IMR-90 (cell line): ENCODE data around the gene SLC5A7. TPM values are rescaled to one million over a fixed set of nuclear protein-coding genes. Genes with fewer than 3 reads are reported as not detected.

ENCODE experiments used
- ATAC-seq: fragments of 200-7000 bp; cut with Tn5 transposase; 2 replicates; pipeline ENCODE4 v1.9.1; 2020; ENCODE audit warnings: low read depth, mild to moderate bottlenecking, moderate library complexity
- BruUV-seq: library from RNA; stranded (reverse); fragments of 400-500 nt; replicated peaks from 2 replicates; lab custom pipeline; 2021; lab: Mats Ljungman, UMichigan
- CTCF ChIA-PET: fragments of 300-600 bp; formaldehyde crosslinking; extraction: SDS; loops from one replicate; lab custom pipeline; 2021; ENCODE audit warnings: antibody characterized with exemption; lab: Yijun Ruan, JAX
- POLR2A ChIA-PET: fragments of 300-600 bp; sonication (Branson Sonifier 250); formaldehyde crosslinking; loops from one replicate; lab custom pipeline; 2022; ENCODE audit warnings: antibody characterized with exemption; ENCODE audit not compliant: unreplicated experiment; lab: Charles Lee
- DNase-seq: peaks from one replicate; pipeline ENCODE4 v3.0.0; 2013
- H2AFZ ChIP-seq: replicated peaks from 2 replicates; pipeline ENCODE3; 2013; ENCODE audit warnings: low read length, mild to moderate bottlenecking; ENCODE audit not compliant: poor library complexity
- H2AK5ac ChIP-seq: 2 replicates; pipeline ENCODE4 v1.6.1; 2013; ENCODE audit warnings: low read depth, low read length, inconsistent platforms
- H2AK9ac ChIP-seq: replicated peaks from 2 replicates; pipeline ENCODE3; 2013; ENCODE audit warnings: mild to moderate bottlenecking, low read depth, low read length, moderate library complexity; ENCODE audit not compliant: poor library complexity
- H2BK120ac ChIP-seq: 2 replicates; pipeline ENCODE4 v1.6.1; 2013; ENCODE audit warnings: low read depth, low read length, inconsistent platforms
- H2BK15ac ChIP-seq: 3 replicates; pipeline ENCODE4 v1.6.1; 2013; ENCODE audit warnings: low read depth, low read length, inconsistent platforms
- H2BK20ac ChIP-seq: 2 replicates; pipeline ENCODE4 v1.6.1; 2013; ENCODE audit warnings: low read depth, mild to moderate bottlenecking, inconsistent platforms, low read length, moderate library complexity
- H2BK5ac ChIP-seq: 2 replicates; pipeline ENCODE4 v1.6.1; 2013; ENCODE audit warnings: mild to moderate bottlenecking, low read depth, low read length, inconsistent platforms; ENCODE audit not compliant: poor library complexity, severe bottlenecking
- H3K14ac ChIP-seq: replicated peaks from 2 replicates; pipeline ENCODE4 v1.6.1; 2013; ENCODE audit warnings: low read depth, low read length, inconsistent platforms
- H3K18ac ChIP-seq: 2 replicates; pipeline ENCODE4 v1.6.1; 2013; ENCODE audit warnings: low read depth, low read length, control low read depth
- H3K23ac ChIP-seq: 2 replicates; pipeline ENCODE4 v1.6.1; 2013; ENCODE audit warnings: low read depth, low read length, inconsistent platforms
- H3K27ac ChIP-seq: 2 replicates; pipeline ENCODE4 v1.5.1; 2013; ENCODE audit warnings: mild to moderate bottlenecking, control low read depth, low read length; ENCODE audit not compliant: insufficient read depth
- H3K27me3 ChIP-seq: 2 replicates; pipeline ENCODE4 v1.6.1; 2013; ENCODE audit warnings: low read length; ENCODE audit not compliant: control insufficient read depth, insufficient read depth
- H3K36me3 ChIP-seq: 2 replicates; pipeline ENCODE4 v1.6.1; 2013; ENCODE audit warnings: low read length, mixed read lengths; ENCODE audit not compliant: control insufficient read depth, insufficient read depth
- H3K4ac ChIP-seq: 2 replicates; pipeline ENCODE4 v1.6.1; 2013; ENCODE audit warnings: low read depth, low read length, inconsistent platforms
- H3K4me1 ChIP-seq: 2 replicates; pipeline ENCODE4 v1.6.1; 2013; ENCODE audit warnings: low read length, mixed read lengths; ENCODE audit not compliant: control insufficient read depth, insufficient read depth
- H3K4me2 ChIP-seq: 2 replicates; pipeline ENCODE4 v1.6.1; 2013; ENCODE audit warnings: low read depth, mild to moderate bottlenecking, control low read depth, low read length, moderate library complexity
- H3K4me3 ChIP-seq: 2 replicates; pipeline ENCODE4 v1.5.1; 2013; ENCODE audit warnings: low read depth, mild to moderate bottlenecking, control low read depth, low read length, moderate library complexity; ENCODE audit not compliant: insufficient read depth
- H3K56ac ChIP-seq: 2 replicates; pipeline ENCODE4 v1.6.1; 2013; ENCODE audit warnings: low read length, inconsistent platforms; ENCODE audit not compliant: insufficient read depth; ENCODE audit errors: extremely low read depth
- H3K79me1 ChIP-seq, 2 experiments: 2 replicates each; pipeline ENCODE4 v1.6.1; 2013; ENCODE audit warnings: low read length in 2 of 2, inconsistent platforms in 1 of 2, low read depth in 1 of 2
- H3K9ac ChIP-seq: 2 replicates; pipeline ENCODE4 v1.6.1; 2013; ENCODE audit warnings: low read depth, low read length, control low read depth
- H3K9me1 ChIP-seq: 2 replicates; pipeline ENCODE4 v1.6.1; 2013; ENCODE audit warnings: low read length, inconsistent platforms; ENCODE audit not compliant: insufficient read depth
- H3K9me3 ChIP-seq: 2 replicates; pipeline ENCODE4 v1.6.1; 2013; ENCODE audit warnings: low read length; ENCODE audit not compliant: control insufficient read depth, insufficient read depth
- H4K20me1 ChIP-seq: 2 replicates; pipeline ENCODE4 v1.6.1; 2013; ENCODE audit warnings: low read length, inconsistent platforms; ENCODE audit not compliant: insufficient read depth
- H4K5ac ChIP-seq: 2 replicates; pipeline ENCODE4 v1.6.1; 2013; ENCODE audit warnings: mild to moderate bottlenecking, low read depth, low read length, control low read depth
- H4K8ac ChIP-seq, 2 experiments: 2 replicates each; pipeline ENCODE4 v1.6.1; 2013; ENCODE audit warnings: low read depth in 2 of 2, low read length in 2 of 2, control low read depth in 1 of 2, inconsistent platforms in 1 of 2
- H4K91ac ChIP-seq: 2 replicates; pipeline ENCODE4 v1.6.1; 2013; ENCODE audit warnings: low read depth, low read length, inconsistent platforms; ENCODE audit not compliant: insufficient read depth
- FOS ChIP-seq: fragments of 150-350 bp; IDR thresholded peaks from 2 replicates; pipeline ENCODE4 v1.6.1; 2016; ENCODE audit warnings: low read depth, low read length
- MAFK ChIP-seq: IDR thresholded peaks from 2 replicates; pipeline ENCODE4 v1.6.1; 2012; ENCODE audit warnings: low read depth, low read length, improper control_type of control experiment
- MAZ ChIP-seq: IDR thresholded peaks from 2 replicates; pipeline ENCODE4 v1.6.1; 2012; ENCODE audit warnings: low read depth, mild to moderate bottlenecking, low read length, improper control_type of control experiment, moderate library complexity, borderline replicate concordance
- RCOR1 ChIP-seq: IDR thresholded peaks from 2 replicates; pipeline ENCODE4 v1.6.1; 2012; ENCODE audit warnings: mild to moderate bottlenecking, low read length, improper control_type of control experiment; ENCODE audit not compliant: insufficient replicate concordance
- RFX5 ChIP-seq: IDR thresholded peaks from 2 replicates; pipeline ENCODE4 v1.8.0; 2012; ENCODE audit warnings: low read depth, mild to moderate bottlenecking, low read length, moderate library complexity
- SMC3 ChIP-seq: fragments of 150-350 bp; IDR thresholded peaks from 2 replicates; pipeline ENCODE4 v1.6.1; 2016; ENCODE audit warnings: low read depth, mild to moderate bottlenecking, antibody characterized with exemption, low read length, moderate library complexity
- WGBS, 2 experiments: methylation state at CpG; one replicate each; pipeline versions ENCODE4 v1.1.5 to v1.1.7; 2013; ENCODE audit warnings: missing lambda C conversion rate in 2 of 2; ENCODE audit not compliant: insufficient read length in 1 of 2; ENCODE audit errors: extremely low coverage in 2 of 2; 5-methylcytosine and 5-hydroxymethylcytosine counted together
- dilution Hi-C: fragments of 300-500 bp; cut with HindIII; formaldehyde crosslinking; loops from one replicate; pipeline ENCODE4 v1.14.3; 2018; ENCODE audit warnings: low sequenced_read_pairs; ENCODE audit not compliant: unreplicated experiment
- in situ Hi-C: fragments of 300-500 bp; cut with MboI; formaldehyde crosslinking; loops from 3 replicates; pipeline ENCODE4 v1.14.3; 2019; ENCODE audit warnings: low sequenced_read_pairs, inconsistent platforms, mixed read lengths
- intact Hi-C: fragments of 100-400 bp; cut with micrococcal nuclease; formaldehyde crosslinking; loops from 2 replicates; pipeline ENCODE4 v1.10.0; 2022
- polyA plus RNA-seq, 3 experiments: library from polyadenylated mRNA; depleted of rRNA; stranded (reverse); fragments of >200 nt; gene quantifications; 2 replicates each; pipeline ENCODE4 v1.2.3, GENCODE V29; 2012; ENCODE audit warnings: low replicate concordance in 1 of 3
- total RNA-seq: library from RNA; depleted of rRNA; stranded (reverse); fragments of >200 nt; gene quantifications from 2 replicates; pipeline ENCODE4 v1.2.3, GENCODE V29; 2012
- TF ChIP-seq, protein P1 (sequence below): fragments of 150-350 bp; IDR thresholded peaks from 2 replicates; pipeline ENCODE4 v1.6.1; 2017; ENCODE audit warnings: mild to moderate bottlenecking, antibody characterized with exemption, low read length, low read depth
- TF ChIP-seq, protein P2 (sequence below): conservative IDR thresholded peaks from 2 replicates; pipeline ENCODE4 v1.5.1; 2012; ENCODE audit warnings: mild to moderate bottlenecking, low read depth, low read length, improper control_type of control experiment

Gene SLC5A7
- total and polyA plus RNA-seq, 2 of the 4 experiments (the other 2 are of a cell fraction), result not detected

DNA sequence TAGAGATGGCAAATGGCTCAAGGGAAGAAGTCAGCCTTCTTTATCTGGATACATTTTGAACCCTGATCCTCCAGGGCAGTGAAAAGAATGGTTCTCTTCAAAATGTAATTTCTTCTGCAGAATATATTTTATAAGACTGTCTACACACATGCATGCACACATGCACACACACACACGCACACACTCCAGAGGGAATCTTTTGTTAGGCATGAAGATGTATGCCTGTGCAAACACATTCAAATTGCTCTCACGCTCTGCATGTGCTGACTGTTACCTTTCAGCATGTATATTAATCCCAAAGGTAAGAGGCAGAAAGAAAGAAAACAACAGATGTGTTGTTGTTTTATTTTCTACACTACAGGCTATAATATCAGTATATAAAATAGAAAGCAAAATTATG, 43.2 kb downstream of the SLC5A7 start:
- CTCF ChIA-PET, result no interaction called here

More for the DNA sequence above, 43.2 kb downstream of the SLC5A7 start:
- Histone ChIP-seq H3K18ac (no peak overlapping the region), H3K36me3 (no peaks in the 10 kb centered on the region), H4K91ac (no peak overlapping the region), H3K79me1 (no peaks in the 10 kb centered on the region), H4K8ac (no peak overlapping the region), H2BK20ac (no peak overlapping the region), H3K14ac (no peak overlapping the region), H3K9me1 (no peaks in the 10 kb centered on the region), H3K4me2 (no peak overlapping the region), H3K4me1 (no peaks in the 10 kb centered on the region), H3K27ac (no peak overlapping the region), H3K4ac (no peak overlapping the region), H2AFZ (no peak overlapping the region), H4K5ac (no peak overlapping the region), H3K9ac (no peak overlapping the region), H2AK9ac (no peak overlapping the region), H4K20me1 (no peaks in the 10 kb centered on the region), H2BK120ac (no peak overlapping the region), H2AK5ac (no peak overlapping the region), H3K27me3 (no peaks in the 10 kb centered on the region), H2BK15ac (no peak overlapping the region), H3K56ac (no peak overlapping the region), H3K9me3 (no peaks in the 10 kb centered on the region; the same call in 1 of the 2 replicates), H3K23ac (no peak overlapping the region), H2BK5ac (no peak overlapping the region), H3K4me3 (no peak overlapping the region)
- dilution Hi-C loops (no loop called here), in situ Hi-C loops (no loop called here), intact Hi-C loops (no loop called here)
- TF ChIP-seq RFX5, result no peak
- TF ChIP-seq, protein P1, sequence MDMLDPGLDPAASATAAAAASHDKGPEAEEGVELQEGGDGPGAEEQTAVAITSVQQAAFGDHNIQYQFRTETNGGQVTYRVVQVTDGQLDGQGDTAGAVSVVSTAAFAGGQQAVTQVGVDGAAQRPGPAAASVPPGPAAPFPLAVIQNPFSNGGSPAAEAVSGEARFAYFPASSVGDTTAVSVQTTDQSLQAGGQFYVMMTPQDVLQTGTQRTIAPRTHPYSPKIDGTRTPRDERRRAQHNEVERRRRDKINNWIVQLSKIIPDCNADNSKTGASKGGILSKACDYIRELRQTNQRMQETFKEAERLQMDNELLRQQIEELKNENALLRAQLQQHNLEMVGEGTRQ, result no peak
- no peak for TF ChIP-seq RCOR1
- TF ChIP-seq, protein P2, sequence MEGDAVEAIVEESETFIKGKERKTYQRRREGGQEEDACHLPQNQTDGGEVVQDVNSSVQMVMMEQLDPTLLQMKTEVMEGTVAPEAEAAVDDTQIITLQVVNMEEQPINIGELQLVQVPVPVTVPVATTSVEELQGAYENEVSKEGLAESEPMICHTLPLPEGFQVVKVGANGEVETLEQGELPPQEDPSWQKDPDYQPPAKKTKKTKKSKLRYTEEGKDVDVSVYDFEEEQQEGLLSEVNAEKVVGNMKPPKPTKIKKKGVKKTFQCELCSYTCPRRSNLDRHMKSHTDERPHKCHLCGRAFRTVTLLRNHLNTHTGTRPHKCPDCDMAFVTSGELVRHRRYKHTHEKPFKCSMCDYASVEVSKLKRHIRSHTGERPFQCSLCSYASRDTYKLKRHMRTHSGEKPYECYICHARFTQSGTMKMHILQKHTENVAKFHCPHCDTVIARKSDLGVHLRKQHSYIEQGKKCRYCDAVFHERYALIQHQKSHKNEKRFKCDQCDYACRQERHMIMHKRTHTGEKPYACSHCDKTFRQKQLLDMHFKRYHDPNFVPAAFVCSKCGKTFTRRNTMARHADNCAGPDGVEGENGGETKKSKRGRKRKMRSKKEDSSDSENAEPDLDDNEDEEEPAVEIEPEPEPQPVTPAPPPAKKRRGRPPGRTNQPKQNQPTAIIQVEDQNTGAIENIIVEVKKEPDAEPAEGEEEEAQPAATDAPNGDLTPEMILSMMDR, result no peak
- no peak for TF ChIP-seq MAFK
- TF ChIP-seq MAZ, result no peak
- no peak for TF ChIP-seq FOS
- TF ChIP-seq SMC3, result no peak
- POLR2A ChIA-PET, result no interaction called here
- no peak for DNase-seq
- WGBS, 2 experiments, result no CpG with 5 or more reads among the region's 2 CpGs
- BruUV-seq, result no TSS peak
- no peak for ATAC-seq
